Tibial nerve (tissue), 4 donors: ENCODE results near the gene CHD2. TPM values are rescaled to one million over a fixed set of nuclear protein-coding genes. Genes with fewer than 3 reads are reported as not detected.

Experiments used
- DNase-seq, 2 donors: peaks; one replicate each; pipeline ENCODE4 v3.0.0-alpha.2; 2019; ENCODE audit warnings: low spot score in 2 of 2
- H3K27ac ChIP-seq, 4 donors: fragments of 200-600 bp; sonication (generic) in 3 of 4; one replicate each; pipeline ENCODE4 v1.5.1; 2017 to 2019; ENCODE audit warnings: mild to moderate bottlenecking in 1 of 4
- H3K27me3 ChIP-seq, 2 donors: fragments of 200-600 bp; sonication (generic) in 1 of 2; one replicate each; pipeline versions ENCODE4 v1.5.1 to v1.6.0; 2017 to 2019
- H3K36me3 ChIP-seq, 3 donors: fragments of 200-600 bp; sonication (generic); one replicate each; pipeline ENCODE4 v1.5.1; 2018 to 2019
- H3K4me1 ChIP-seq, 4 donors: fragments of 200-600 bp; sonication (generic) in 3 of 4; one replicate each; pipeline ENCODE4 v1.5.1; 2017 to 2019
- H3K4me3 ChIP-seq, 4 donors: fragments of 200-600 bp; sonication (generic) in 3 of 4; one replicate each; pipeline ENCODE4 v1.5.1; 2017 to 2019; ENCODE audit warnings: mild to moderate bottlenecking in 1 of 4, moderate library complexity in 1 of 4
- H3K9me3 ChIP-seq, 4 donors: fragments of 200-600 bp; sonication (generic) in 3 of 4; one replicate each; pipeline ENCODE4 v1.5.1; 2017 to 2019
- EP300 ChIP-seq, 2 donors: sonication (generic); formaldehyde crosslinking; IDR thresholded peaks; one replicate each; pipeline ENCODE4 v1.6.1; 2017; ENCODE audit warnings: antibody characterized with exemption in 2 of 2, mild to moderate bottlenecking in 1 of 2
- POLR2A ChIP-seq, 2 donors: fragments of 450-650 bp; IDR thresholded peaks; one replicate each; pipeline ENCODE4 v1.6.1; 2017; ENCODE audit warnings: antibody characterized with exemption in 2 of 2, mild to moderate bottlenecking in 2 of 2, moderate library complexity in 2 of 2
- WGBS, 2 donors: methylation state at CpG; one replicate each; pipeline ENCODE4 v1.1.5; 2018; 5-methylcytosine and 5-hydroxymethylcytosine counted together
- total RNA-seq, 4 donors: library from RNA; depleted of rRNA; stranded (reverse); fragments of >200 nt; gene quantifications; one replicate each; pipeline ENCODE4 v1.1.0, GENCODE V29; 2016
- TF ChIP-seq, protein P1 (sequence below), 5 experiments: fragments of 200-600 bp in 3 of 5; fragments of 450-650 bp in 2 of 5; sonication (generic) in 3 of 5; IDR thresholded peaks; one replicate each; pipeline ENCODE4 v1.5.1; 2016 to 2019; ENCODE audit warnings: antibody characterized with exemption in 5 of 5, mild to moderate bottlenecking in 3 of 5, moderate library complexity in 2 of 5

The CHD2 gene
- total RNA-seq, 4 donors from 2014 or later = 96.5 to 133 (median 102) TPM

- 68 to 79% methylated on average over 2 of the region's 2 CpGs for WGBS, 2 donors
- no peak for DNase-seq
- Histone ChIP-seq H3K36me3 (peaks cover 2 to 94% (median 22%) of the 10 kb centered on the region in 3 donors), H3K27ac (no peak overlapping the region), H3K9me3 (no peaks in the 10 kb centered on the region), H3K4me1 (no peaks in the 10 kb centered on the region), H3K27me3 (no peaks in the 10 kb centered on the region), H3K4me3 (no peak overlapping the region)
- no peak for TF ChIP-seq EP300 (IDR thresholded peaks at IDR 0.05)
- TF ChIP-seq POLR2A (IDR thresholded peaks at IDR 0.05) = no peak
- TF ChIP-seq, protein P1, sequence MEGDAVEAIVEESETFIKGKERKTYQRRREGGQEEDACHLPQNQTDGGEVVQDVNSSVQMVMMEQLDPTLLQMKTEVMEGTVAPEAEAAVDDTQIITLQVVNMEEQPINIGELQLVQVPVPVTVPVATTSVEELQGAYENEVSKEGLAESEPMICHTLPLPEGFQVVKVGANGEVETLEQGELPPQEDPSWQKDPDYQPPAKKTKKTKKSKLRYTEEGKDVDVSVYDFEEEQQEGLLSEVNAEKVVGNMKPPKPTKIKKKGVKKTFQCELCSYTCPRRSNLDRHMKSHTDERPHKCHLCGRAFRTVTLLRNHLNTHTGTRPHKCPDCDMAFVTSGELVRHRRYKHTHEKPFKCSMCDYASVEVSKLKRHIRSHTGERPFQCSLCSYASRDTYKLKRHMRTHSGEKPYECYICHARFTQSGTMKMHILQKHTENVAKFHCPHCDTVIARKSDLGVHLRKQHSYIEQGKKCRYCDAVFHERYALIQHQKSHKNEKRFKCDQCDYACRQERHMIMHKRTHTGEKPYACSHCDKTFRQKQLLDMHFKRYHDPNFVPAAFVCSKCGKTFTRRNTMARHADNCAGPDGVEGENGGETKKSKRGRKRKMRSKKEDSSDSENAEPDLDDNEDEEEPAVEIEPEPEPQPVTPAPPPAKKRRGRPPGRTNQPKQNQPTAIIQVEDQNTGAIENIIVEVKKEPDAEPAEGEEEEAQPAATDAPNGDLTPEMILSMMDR (IDR thresholded peaks at IDR 0.05) = no peak
These were observed 89.3 kb downstream of the CHD2 start for GRCh38 chr15:92989470-92989869.

GRCh38 chr15:92990031-92990430 is 89.9 kb downstream of the CHD2 start:
- Histone ChIP-seq H3K4me1 (no peaks in the 10 kb centered on the region), H3K36me3 (peaks cover 0 to 94% (median 22%) of the 10 kb centered on the region in 3 donors), H3K27ac (no peak overlapping the region), H3K4me3 (no peak overlapping the region), H3K9me3 (no peaks in the 10 kb centered on the region), H3K27me3 (no peaks in the 10 kb centered on the region)
- TF ChIP-seq POLR2A (IDR thresholded peaks at IDR 0.05) = no peak
- TF ChIP-seq EP300 (IDR thresholded peaks at IDR 0.05) = no peak
- TF ChIP-seq, protein P1 (IDR thresholded peaks at IDR 0.05) = no peak
- WGBS, 2 donors = 71 to 74% methylated on average over 2 of the region's 2 CpGs
- no peak for DNase-seq

GRCh38 chr15:92992720-92993119 is 92.6 kb downstream of the CHD2 start:
- H3K4me3 ChIP-seq = no peak overlapping the region
- no peaks in the 10 kb centered on the region for H3K27me3 ChIP-seq
- H3K36me3 ChIP-seq = peaks cover 0 to 90% (median 19%) of the 10 kb centered on the region in 3 donors
- TF ChIP-seq EP300 (IDR thresholded peaks at IDR 0.05) (no peak), POLR2A (IDR thresholded peaks at IDR 0.05) (no peak)
- TF ChIP-seq, protein P1 (IDR thresholded peaks at IDR 0.05) = no peak
- H3K4me1 ChIP-seq = no peaks in the 10 kb centered on the region
- H3K27ac ChIP-seq = no peak overlapping the region
- no peak for DNase-seq
- H3K9me3 ChIP-seq = no peaks in the 10 kb centered on the region
- 90 to 95% methylated on average over 9 of the region's 9 CpGs for WGBS, 2 donors

- H3K36me3 ChIP-seq = peaks cover 0 to 91% (median 33%) of the 10 kb centered on the region in 3 donors
- 88 to 89% methylated on average over 6 of the region's 6 CpGs for WGBS, 2 donors
- TF ChIP-seq POLR2A (IDR thresholded peaks at IDR 0.05) (no peak), EP300 (IDR thresholded peaks at IDR 0.05) (no peak)
- TF ChIP-seq, protein P1 (IDR thresholded peaks at IDR 0.05) = no peak
- no peak overlapping the region for H3K4me3 ChIP-seq
- H3K4me1 ChIP-seq = no peaks in the 10 kb centered on the region
- H3K9me3 ChIP-seq = no peaks in the 10 kb centered on the region
- H3K27me3 ChIP-seq = no peaks in the 10 kb centered on the region
- DNase-seq = no peak
- no peak overlapping the region for H3K27ac ChIP-seq
These were observed 97.7 kb downstream of the CHD2 start for GRCh38 chr15:92997821-92998220.

- Histone ChIP-seq H3K4me1 (no peaks in the 10 kb centered on the region), H3K36me3 (peaks cover 0 to 99% (median 50%) of the 10 kb centered on the region in 3 donors), H3K4me3 (no peak overlapping the region), H3K27me3 (no peaks in the 10 kb centered on the region), H3K9me3 (no peaks in the 10 kb centered on the region), H3K27ac (no peak overlapping the region)
- 95 to 98% methylated on average over 6 of the region's 6 CpGs for WGBS, 2 donors
- TF ChIP-seq, protein P1 (IDR thresholded peaks at IDR 0.05) = no peak
- no peak for TF ChIP-seq POLR2A (IDR thresholded peaks at IDR 0.05)
- TF ChIP-seq EP300 (IDR thresholded peaks at IDR 0.05) = no peak
- DNase-seq = no peak
These were observed 101.0 kb downstream of the CHD2 start for GRCh38 chr15:93001156-93001555.
